ENCODE measurements around the gene ACTRT2. TPM values are rescaled to one million over a fixed set of nuclear protein-coding genes. Genes with fewer than 3 reads are reported as not detected.

ACTRT2 gene
- total RNA-seq, 1 donor from 2014 or later, result not detected

GRCh38 chr1:2974701-2975301, 46.5 kb upstream of the ACTRT2 start:
- no peak overlapping the region for H3K27ac Mint-ChIP-seq
- DNase-seq (ENCODE audit: extremely low spot score, unreplicated experiment), result peak; percentile 58
- no peaks in the 10 kb centered on the region for H3K36me3 Mint-ChIP-seq
- no peak for TF ChIP-seq CTCF (conservative IDR thresholded peaks at IDR 0.05)
- no peaks in the 10 kb centered on the region for H3K9me3 Mint-ChIP-seq
- no peaks in the 10 kb centered on the region for H3K27me3 Mint-ChIP-seq
- H3K4me1 Mint-ChIP-seq (ENCODE audit: unreplicated experiment), result no peaks in the 10 kb centered on the region
- H3K4me3 Mint-ChIP-seq, result no peak overlapping the region

- no peaks in the 10 kb centered on the region for H3K9me3 Mint-ChIP-seq
- peak; percentile 67 for DNase-seq (ENCODE audit: extremely low spot score, unreplicated experiment)
- H3K27me3 Mint-ChIP-seq, result no peaks in the 10 kb centered on the region
- TF ChIP-seq CTCF (conservative IDR thresholded peaks at IDR 0.05), result no peak
- H3K4me3 Mint-ChIP-seq, result no peak overlapping the region
- H3K27ac Mint-ChIP-seq, result no peak overlapping the region
- H3K4me1 Mint-ChIP-seq (ENCODE audit: unreplicated experiment), result no peaks in the 10 kb centered on the region
- H3K36me3 Mint-ChIP-seq, result no peaks in the 10 kb centered on the region
Observed at GRCh38 chr1:2975466-2976179, 45.6 kb upstream of the ACTRT2 start.

GRCh38 chr1:2976180-2976562, 45.1 kb upstream of the ACTRT2 start:
- peak; percentile 58 for DNase-seq (ENCODE audit: extremely low spot score, unreplicated experiment)
- no peaks in the 10 kb centered on the region for H3K4me1 Mint-ChIP-seq (ENCODE audit: unreplicated experiment)
- no peaks in the 10 kb centered on the region for H3K27me3 Mint-ChIP-seq
- no peak overlapping the region for H3K27ac Mint-ChIP-seq
- no peaks in the 10 kb centered on the region for H3K36me3 Mint-ChIP-seq
- no peak for TF ChIP-seq CTCF (conservative IDR thresholded peaks at IDR 0.05)
- no peak overlapping the region for H3K4me3 Mint-ChIP-seq
- no peaks in the 10 kb centered on the region for H3K9me3 Mint-ChIP-seq

DNA sequence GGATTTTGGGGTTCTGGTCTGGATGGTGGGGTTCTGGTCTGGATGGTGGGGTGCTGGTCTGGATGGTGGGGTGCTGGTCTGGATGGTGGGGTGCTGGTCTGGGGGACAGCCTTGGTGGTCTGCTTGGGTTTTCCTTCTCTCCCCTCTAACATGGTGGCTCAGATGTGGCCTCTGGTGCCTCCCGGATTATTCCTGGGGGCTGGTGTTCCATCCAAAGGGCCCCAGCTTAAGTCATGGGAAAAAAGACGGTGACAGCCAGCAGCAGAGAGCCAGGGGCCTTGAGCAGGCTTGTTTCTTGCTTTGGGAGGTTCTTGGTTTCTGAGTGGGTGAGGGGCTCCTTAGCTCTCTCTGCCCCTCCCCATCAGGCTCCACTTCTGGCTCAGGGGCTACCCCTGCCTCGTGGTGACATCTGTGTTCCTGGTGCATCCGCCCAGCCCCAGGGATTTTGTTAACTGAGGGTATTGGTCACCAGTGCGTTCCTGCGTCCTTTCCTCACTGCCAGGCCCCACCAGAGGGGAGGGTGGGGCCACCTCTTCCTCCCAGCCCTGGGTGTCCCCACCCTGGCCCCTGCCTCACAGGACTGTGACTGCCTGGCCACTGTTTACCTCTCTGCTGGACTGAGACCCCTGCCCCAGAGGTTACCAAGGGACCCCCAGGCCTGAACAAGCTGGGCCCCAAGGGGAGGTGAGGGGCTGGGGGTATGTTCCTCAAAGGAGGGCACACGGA, 43.2 kb upstream of the ACTRT2 start:
- Mint-ChIP-seq H3K4me1 (ENCODE audit: unreplicated experiment) (peaks cover 6% of the 10 kb centered on the region), H3K36me3 (no peaks in the 10 kb centered on the region), H3K9me3 (no peaks in the 10 kb centered on the region), H3K27me3 (no peaks in the 10 kb centered on the region), H3K4me3 (no peak overlapping the region), H3K27ac (no peak overlapping the region)
- TF ChIP-seq CTCF (conservative IDR thresholded peaks at IDR 0.05), result no peak
- peak; percentile 62 for DNase-seq (ENCODE audit: extremely low spot score, unreplicated experiment)

GRCh38 chr1:2978691-2979190, 42.5 kb upstream of the ACTRT2 start:
- no peaks in the 10 kb centered on the region for H3K27me3 Mint-ChIP-seq
- H3K4me3 Mint-ChIP-seq, result no peak overlapping the region
- peaks cover 6% of the 10 kb centered on the region for H3K4me1 Mint-ChIP-seq (ENCODE audit: unreplicated experiment)
- no peaks in the 10 kb centered on the region for H3K36me3 Mint-ChIP-seq
- TF ChIP-seq CTCF (conservative IDR thresholded peaks at IDR 0.05), result no peak
- no peaks in the 10 kb centered on the region for H3K9me3 Mint-ChIP-seq
- DNase-seq (ENCODE audit: extremely low spot score, unreplicated experiment), result peak; percentile 63
- H3K27ac Mint-ChIP-seq, result no peak overlapping the region

Measured in type B pancreatic cell (in vitro differentiated cells).